ENCODE measurements around the gene FOXJ3.
A peak's percentile ranks its signal among the peaks of the same experiment; 100 is the strongest.

The FOXJ3 gene

GRCh38 chr1:42263019-42263418, 72.0 kb downstream of the FOXJ3 start:
- Histone ChIP-seq H3K36me3 (ENCODE audit: control insufficient read depth in 5 of 5, insufficient read depth in 5 of 5, low read length in 5 of 5) (peaks cover 2 to 12% (median 11%) of the 10 kb centered on the region in 5 donors), H3K27me3 (ENCODE audit: control insufficient read depth in 5 of 5, insufficient read depth in 4 of 5, low read length in 5 of 5) (no peaks in the 10 kb centered on the region), H3K4me3 (ENCODE audit: low read depth in 1 of 5, low read length in 5 of 5) (no peak overlapping the region), H3K4me1 (ENCODE audit: control insufficient read depth in 5 of 5, insufficient read depth in 5 of 5, low read length in 5 of 5) (peaks cover 4 to 54% (median 38%) of the 10 kb centered on the region in 5 donors), H3K9ac (ENCODE audit: low read length in 5 of 5) (no peak overlapping the region), H3K27ac (ENCODE audit: low read depth, low read length) (no peak overlapping the region), H3K9me3 (ENCODE audit: control insufficient read depth in 5 of 5, low read length in 5 of 5) (no peaks in the 10 kb centered on the region)

- peaks cover 2 to 12% (median 11%) of the 10 kb centered on the region in 5 donors for H3K36me3 ChIP-seq (ENCODE audit: control insufficient read depth in 5 of 5, insufficient read depth in 5 of 5, low read length in 5 of 5)
- no peaks in the 10 kb centered on the region for H3K27me3 ChIP-seq (ENCODE audit: control insufficient read depth in 5 of 5, insufficient read depth in 4 of 5, low read length in 5 of 5)
- no peak overlapping the region for H3K9ac ChIP-seq (ENCODE audit: low read length in 5 of 5)
- H3K27ac ChIP-seq (ENCODE audit: low read depth, low read length) = no peak overlapping the region
- no peaks in the 10 kb centered on the region for H3K9me3 ChIP-seq (ENCODE audit: control insufficient read depth in 5 of 5, low read length in 5 of 5)
- peaks cover 0 to 39% (median 23%) of the 10 kb centered on the region in 5 donors for H3K4me1 ChIP-seq (ENCODE audit: control insufficient read depth in 5 of 5, insufficient read depth in 5 of 5, low read length in 5 of 5)
- no peak overlapping the region for H3K4me3 ChIP-seq (ENCODE audit: low read depth in 1 of 5, low read length in 5 of 5)
Observed at GRCh38 chr1:42260376-42261070, 74.5 kb downstream of the FOXJ3 start.

- Histone ChIP-seq H3K27ac (ENCODE audit: low read depth, low read length) (peak overlapping the region; percentile 14), H3K27me3 (ENCODE audit: control insufficient read depth in 5 of 5, insufficient read depth in 4 of 5, low read length in 5 of 5) (no peaks in the 10 kb centered on the region), H3K9me3 (ENCODE audit: control insufficient read depth in 5 of 5, low read length in 5 of 5) (no peaks in the 10 kb centered on the region), H3K9ac (ENCODE audit: low read length in 5 of 5) (peak overlapping the region in 1 of 5 donors; percentile 25), H3K4me1 (ENCODE audit: control insufficient read depth in 5 of 5, insufficient read depth in 5 of 5, low read length in 5 of 5) (peaks cover 0 to 39% (median 23%) of the 10 kb centered on the region in 5 donors), H3K4me3 (ENCODE audit: low read depth in 1 of 5, low read length in 5 of 5) (no peak overlapping the region), H3K36me3 (ENCODE audit: control insufficient read depth in 5 of 5, insufficient read depth in 5 of 5, low read length in 5 of 5) (peaks cover 2 to 9% (median 9%) of the 10 kb centered on the region in 5 donors)
Observed at GRCh38 chr1:42259739-42260064, 75.3 kb downstream of the FOXJ3 start.

GRCh38 chr1:42259059-42259738, 75.8 kb downstream of the FOXJ3 start:
- Histone ChIP-seq H3K9ac (ENCODE audit: low read length in 5 of 5) (peak overlapping the region in 1 of 5 donors; percentile 25), H3K4me3 (ENCODE audit: low read depth in 1 of 5, low read length in 5 of 5) (no peak overlapping the region), H3K27me3 (ENCODE audit: control insufficient read depth in 5 of 5, insufficient read depth in 4 of 5, low read length in 5 of 5) (no peaks in the 10 kb centered on the region), H3K36me3 (ENCODE audit: control insufficient read depth in 5 of 5, insufficient read depth in 5 of 5, low read length in 5 of 5) (peaks cover under 1 to 5% (median 4%) of the 10 kb centered on the region in 5 donors), H3K4me1 (ENCODE audit: control insufficient read depth in 5 of 5, insufficient read depth in 5 of 5, low read length in 5 of 5) (peaks cover 0 to 39% (median 23%) of the 10 kb centered on the region in 5 donors), H3K27ac (ENCODE audit: low read depth, low read length) (peak overlapping the region; percentile 14), H3K9me3 (ENCODE audit: control insufficient read depth in 5 of 5, low read length in 5 of 5) (no peaks in the 10 kb centered on the region)

GRCh38 chr1:42258218-42258617, 76.8 kb downstream of the FOXJ3 start:
- Histone ChIP-seq H3K4me1 (ENCODE audit: control insufficient read depth in 5 of 5, insufficient read depth in 5 of 5, low read length in 5 of 5) (peaks cover 0 to 36% (median 23%) of the 10 kb centered on the region in 5 donors), H3K36me3 (ENCODE audit: control insufficient read depth in 5 of 5, insufficient read depth in 5 of 5, low read length in 5 of 5) (peaks cover 0 to 4% (median 0%) of the 10 kb centered on the region in 5 donors), H3K4me3 (ENCODE audit: low read depth in 1 of 5, low read length in 5 of 5) (no peak overlapping the region), H3K27me3 (ENCODE audit: control insufficient read depth in 5 of 5, insufficient read depth in 4 of 5, low read length in 5 of 5) (no peaks in the 10 kb centered on the region), H3K27ac (ENCODE audit: low read depth, low read length) (peak overlapping the region; percentile 14), H3K9me3 (ENCODE audit: control insufficient read depth in 5 of 5, low read length in 5 of 5) (no peaks in the 10 kb centered on the region), H3K9ac (ENCODE audit: low read length in 5 of 5) (no peak overlapping the region)

- Histone ChIP-seq H3K27me3 (ENCODE audit: control insufficient read depth in 5 of 5, insufficient read depth in 4 of 5, low read length in 5 of 5) (no peaks in the 10 kb centered on the region), H3K27ac (ENCODE audit: low read depth, low read length) (no peak overlapping the region), H3K4me3 (ENCODE audit: low read depth in 1 of 5, low read length in 5 of 5) (no peak overlapping the region), H3K36me3 (ENCODE audit: control insufficient read depth in 5 of 5, insufficient read depth in 5 of 5, low read length in 5 of 5) (peaks cover 0 to 4% (median 0%) of the 10 kb centered on the region in 5 donors), H3K4me1 (ENCODE audit: control insufficient read depth in 5 of 5, insufficient read depth in 5 of 5, low read length in 5 of 5) (no peaks in the 10 kb centered on the region), H3K9ac (ENCODE audit: low read length in 5 of 5) (no peak overlapping the region), H3K9me3 (ENCODE audit: control insufficient read depth in 5 of 5, low read length in 5 of 5) (peaks cover 0 to 4% (median 2%) of the 10 kb centered on the region in 5 donors)
Observed at GRCh38 chr1:42251042-42251441, 84.0 kb downstream of the FOXJ3 start.

GRCh38 chr1:42250164-42250563, 84.9 kb downstream of the FOXJ3 start:
- Histone ChIP-seq H3K27ac (ENCODE audit: low read depth, low read length) (no peak overlapping the region), H3K4me1 (ENCODE audit: control insufficient read depth in 5 of 5, insufficient read depth in 5 of 5, low read length in 5 of 5) (no peaks in the 10 kb centered on the region), H3K9ac (ENCODE audit: low read length in 5 of 5) (no peak overlapping the region), H3K27me3 (ENCODE audit: control insufficient read depth in 5 of 5, insufficient read depth in 4 of 5, low read length in 5 of 5) (no peaks in the 10 kb centered on the region), H3K9me3 (ENCODE audit: control insufficient read depth in 5 of 5, low read length in 5 of 5) (peaks cover 0 to 4% (median 2%) of the 10 kb centered on the region in 5 donors), H3K36me3 (ENCODE audit: control insufficient read depth in 5 of 5, insufficient read depth in 5 of 5, low read length in 5 of 5) (peaks cover 0 to 4% (median 0%) of the 10 kb centered on the region in 5 donors), H3K4me3 (ENCODE audit: low read depth in 1 of 5, low read length in 5 of 5) (no peak overlapping the region)

GRCh38 chr1:42240966-42241755, 93.9 kb downstream of the FOXJ3 start:
- H3K36me3 ChIP-seq (ENCODE audit: control insufficient read depth in 5 of 5, insufficient read depth in 5 of 5, low read length in 5 of 5) = no peaks in the 10 kb centered on the region
- peaks cover 2 to 14% (median 4%) of the 10 kb centered on the region in 5 donors for H3K9me3 ChIP-seq (ENCODE audit: control insufficient read depth in 5 of 5, low read length in 5 of 5)
- peak overlapping the region in 3 of 5 donors; percentile 40 to 48 (median 44) for H3K9ac ChIP-seq (ENCODE audit: low read length in 5 of 5)
- peaks cover 11 to 18% (median 16%) of the 10 kb centered on the region in 5 donors for H3K4me1 ChIP-seq (ENCODE audit: control insufficient read depth in 5 of 5, insufficient read depth in 5 of 5, low read length in 5 of 5)
- H3K4me3 ChIP-seq (ENCODE audit: low read depth in 1 of 5, low read length in 5 of 5) = peak overlapping the region in 3 of 5 donors; percentile 12 to 35 (median 25)
- H3K27ac ChIP-seq (ENCODE audit: low read depth, low read length) = peak overlapping the region; percentile 46
- no peaks in the 10 kb centered on the region for H3K27me3 ChIP-seq (ENCODE audit: control insufficient read depth in 5 of 5, insufficient read depth in 4 of 5, low read length in 5 of 5)

- H3K9me3 ChIP-seq (ENCODE audit: control insufficient read depth in 5 of 5, low read length in 5 of 5) = peaks cover 2 to 14% (median 7%) of the 10 kb centered on the region in 5 donors
- no peak overlapping the region for H3K9ac ChIP-seq (ENCODE audit: low read length in 5 of 5)
- no peak overlapping the region for H3K27ac ChIP-seq (ENCODE audit: low read depth, low read length)
Observed at GRCh38 chr1:42239555-42239954, 95.5 kb downstream of the FOXJ3 start.

More at GRCh38 chr1:42239555-42239954, 95.5 kb downstream of the FOXJ3 start:
- no peaks in the 10 kb centered on the region for H3K27me3 ChIP-seq (ENCODE audit: control insufficient read depth in 5 of 5, insufficient read depth in 4 of 5, low read length in 5 of 5)
- H3K36me3 ChIP-seq (ENCODE audit: control insufficient read depth in 5 of 5, insufficient read depth in 5 of 5, low read length in 5 of 5) = no peaks in the 10 kb centered on the region
- H3K4me3 ChIP-seq (ENCODE audit: low read depth in 1 of 5, low read length in 5 of 5) = no peak overlapping the region
- H3K4me1 ChIP-seq (ENCODE audit: control insufficient read depth in 5 of 5, insufficient read depth in 5 of 5, low read length in 5 of 5) = peaks cover 11 to 18% (median 16%) of the 10 kb centered on the region in 5 donors

Measured in subcutaneous abdominal adipose tissue (tissue), 5 donors.